ENCODE data around the gene CATSPER1. TPM values are rescaled to one million over a fixed set of nuclear protein-coding genes. Genes with fewer than 3 reads are reported as not detected.
A peak's percentile ranks its signal among the peaks of the same experiment; 100 is the strongest.

Gene CATSPER1
- total RNA-seq, 1 experiment from 2014 or later = 0.15 TPM

- peaks cover 17% of the 10 kb centered on the region for H3K4me1 ChIP-seq (ENCODE audit: control insufficient read depth, insufficient read depth, low read length)
- peak overlapping the region; percentile 5; the same call in 1 of the 2 replicates for H3K27ac ChIP-seq (ENCODE audit: low read length)
- ATAC-seq = peak; percentile 78
- intact Hi-C loops (cut with micrococcal nuclease; ENCODE audit: unreplicated experiment) (no loop called here), in situ Hi-C loops (cut with HindIII; ENCODE audit: low pct_unique_long_range_greater_than_20kb, low sequenced_read_pairs) (no loop called here)
- no peak overlapping the region for H3K4me3 ChIP-seq (ENCODE audit: low read depth in 2 of 2, low read length in 2 of 2)
- no peaks in the 10 kb centered on the region for H3K27me3 ChIP-seq (ENCODE audit: control insufficient read depth, insufficient read depth, low read length)
- no peak for DNase-seq (ENCODE audit: low read depth, low spot score)
- no peaks in the 10 kb centered on the region for H3K36me3 ChIP-seq (ENCODE audit: control insufficient read depth, insufficient read depth, low read length)
- TF ChIP-seq TCF7L2 (IDR thresholded peaks at IDR 0.05; ENCODE audit: low read depth, low read length) = no peak
- ChIA-PET CTCF (interaction anchor here (1.6 kb wide), 1 partner anchor 136 kb away, joined by 5 read pairs; no protein-coding TSS in a partner anchor), POLR2A (no interaction called here)
- no TSS peak for BruUV-seq (replicated peaks)
- H3K9me3 ChIP-seq (ENCODE audit: control insufficient read depth, insufficient read depth, low read depth, low read length) = no peaks in the 10 kb centered on the region
Observed at GRCh38 chr11:66020618-66021357, 5.5 kb downstream of the CATSPER1 start.

- no TSS peak for BruUV-seq (replicated peaks)
- peaks cover 23% of the 10 kb centered on the region for H3K4me1 ChIP-seq (ENCODE audit: control insufficient read depth, insufficient read depth, low read length)
Observed at GRCh38 chr11:66020212-66020611, 6.1 kb downstream of the CATSPER1 start.

More at GRCh38 chr11:66020212-66020611, 6.1 kb downstream of the CATSPER1 start:
- ATAC-seq (no peak), DNase-seq (ENCODE audit: low read depth, low spot score) (no peak)
- H3K4me3 ChIP-seq (ENCODE audit: low read depth in 2 of 2, low read length in 2 of 2) = no peak overlapping the region
- 0 out of 2 replicates have a peak overlapping the region, but pooled peaks have one; percentile 25 for H3K27ac ChIP-seq (ENCODE audit: low read length)
- ChIA-PET POLR2A (no interaction called here), CTCF (interaction anchor here (0.6 kb wide), 1 partner anchor 341 kb away, joined by 5 read pairs; no protein-coding TSS in a partner anchor)
- intact Hi-C loops (cut with micrococcal nuclease; ENCODE audit: unreplicated experiment) (no loop called here), in situ Hi-C loops (cut with HindIII; ENCODE audit: low pct_unique_long_range_greater_than_20kb, low sequenced_read_pairs) (no loop called here)
- TF ChIP-seq TCF7L2 (IDR thresholded peaks at IDR 0.05; ENCODE audit: low read depth, low read length) = no peak
- no peak for TF ChIP-seq SIN3A (IDR thresholded peaks at IDR 0.05; ENCODE audit: borderline replicate concordance, insufficient read depth, low read depth, low read length)
- no peak for TF ChIP-seq POLR2AphosphoS5 (IDR thresholded peaks at IDR 0.05; ENCODE audit: low read depth, low read length)
- TF ChIP-seq REST (IDR thresholded peaks at IDR 0.05; ENCODE audit: insufficient read depth in 1 of 2, low read depth in 2 of 2, low read length in 1 of 2) = no peak
- TF ChIP-seq, protein P1, sequence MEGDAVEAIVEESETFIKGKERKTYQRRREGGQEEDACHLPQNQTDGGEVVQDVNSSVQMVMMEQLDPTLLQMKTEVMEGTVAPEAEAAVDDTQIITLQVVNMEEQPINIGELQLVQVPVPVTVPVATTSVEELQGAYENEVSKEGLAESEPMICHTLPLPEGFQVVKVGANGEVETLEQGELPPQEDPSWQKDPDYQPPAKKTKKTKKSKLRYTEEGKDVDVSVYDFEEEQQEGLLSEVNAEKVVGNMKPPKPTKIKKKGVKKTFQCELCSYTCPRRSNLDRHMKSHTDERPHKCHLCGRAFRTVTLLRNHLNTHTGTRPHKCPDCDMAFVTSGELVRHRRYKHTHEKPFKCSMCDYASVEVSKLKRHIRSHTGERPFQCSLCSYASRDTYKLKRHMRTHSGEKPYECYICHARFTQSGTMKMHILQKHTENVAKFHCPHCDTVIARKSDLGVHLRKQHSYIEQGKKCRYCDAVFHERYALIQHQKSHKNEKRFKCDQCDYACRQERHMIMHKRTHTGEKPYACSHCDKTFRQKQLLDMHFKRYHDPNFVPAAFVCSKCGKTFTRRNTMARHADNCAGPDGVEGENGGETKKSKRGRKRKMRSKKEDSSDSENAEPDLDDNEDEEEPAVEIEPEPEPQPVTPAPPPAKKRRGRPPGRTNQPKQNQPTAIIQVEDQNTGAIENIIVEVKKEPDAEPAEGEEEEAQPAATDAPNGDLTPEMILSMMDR (IDR thresholded peaks at IDR 0.05) = no peak
- no peaks in the 10 kb centered on the region for H3K36me3 ChIP-seq (ENCODE audit: control insufficient read depth, insufficient read depth, low read length)
- H3K9me3 ChIP-seq (ENCODE audit: control insufficient read depth, insufficient read depth, low read depth, low read length) = no peaks in the 10 kb centered on the region
- no peaks in the 10 kb centered on the region for H3K27me3 ChIP-seq (ENCODE audit: control insufficient read depth, insufficient read depth, low read length)

Data from Panc1 (cell line).